AG08395 (cell line): Measurements from ENCODE around the gene TMEM54.

Experiments used
- DNase-seq: peaks from one replicate; pipeline ENCODE4 v3.0.0; 2012; ENCODE audit warnings: mixed read lengths, low spot score

The TMEM54 gene

GRCh38 chr1:32864375-32865019 lies 36.7 kb downstream of the TMEM54 start:
- DNase-seq = no peak

- no peak for DNase-seq
Measured at GRCh38 chr1:32863881-32864245, 37.3 kb downstream of the TMEM54 start.

- no peak for DNase-seq
Measured at GRCh38 chr1:32863218-32863880, 37.8 kb downstream of the TMEM54 start.

- peak; percentile 38 for DNase-seq
Measured at GRCh38 chr1:32861904-32862695, 39.1 kb downstream of the TMEM54 start.

GRCh38 chr1:32860566-32860965 lies 40.6 kb downstream of the TMEM54 start:
- DNase-seq = no peak

- DNase-seq = no peak
Measured at GRCh38 chr1:32859915-32860314, 41.3 kb downstream of the TMEM54 start.

- DNase-seq = no peak
Measured at GRCh38 chr1:32858791-32859190, 42.4 kb downstream of the TMEM54 start.

- DNase-seq = no peak
Measured at GRCh38 chr1:32858136-32858535, 43.1 kb downstream of the TMEM54 start.

- DNase-seq = no peak
Measured at GRCh38 chr1:32855861-32856617, 45.1 kb downstream of the TMEM54 start.

GRCh38 chr1:32848354-32849063 lies 52.7 kb downstream of the TMEM54 start:
- DNase-seq = no peak
